HepG2 (cell line): ENCODE data around the gene COMT. TPM values are rescaled to one million over a fixed set of nuclear protein-coding genes. Genes with fewer than 3 reads are reported as not detected.

Experiments used
- ATAC-seq: fragments of 200-7000 bp; cut with Tn5 transposase; 3 replicates; pipeline ENCODE4 v1.9.1; 2020; ENCODE audit warnings: mild to moderate bottlenecking, moderate library complexity
- BruUV-seq: library from RNA; stranded (reverse); fragments of 400-500 nt; replicated peaks from 2 replicates; lab custom pipeline; 2021; lab: Mats Ljungman, UMichigan
- CTCF ChIA-PET: fragments of 300-600 bp; formaldehyde crosslinking; extraction: SDS; loops from one replicate; lab custom pipeline; 2021; ENCODE audit warnings: low total read pairs, inconsistent platforms, low intra/inter-chr PET ratio; lab: Yijun Ruan, JAX
- POLR2A ChIA-PET: fragments of 350-600 bp; sonication (Branson Sonifier 250); formaldehyde crosslinking; loops from one replicate; lab custom pipeline; 2020; ENCODE audit warnings: antibody characterized with exemption, inconsistent platforms; lab: Yijun Ruan, JAX
- DNase-seq: peaks from one replicate; pipeline ENCODE4 v3.0.0-alpha.2; 2015; ENCODE audit warnings: low spot score
- FAIRE-seq: peaks from 3 replicates; lab custom pipeline; 2011; peaks lifted over from hg19 to GRCh38; lab: Jason Lieb, UNC
- H2AFZ ChIP-seq: one replicate; pipeline ENCODE4 v1.6.1; 2011; ENCODE audit warnings: low read length, inconsistent platforms
- H3K27ac ChIP-seq: fragments of 300-600 bp; 3 replicates; pipeline ENCODE4 v1.8.0; 2011; ENCODE audit warnings: mixed run types, mild to moderate bottlenecking, mixed read lengths, low read length, inconsistent platforms; ENCODE audit not compliant: insufficient read depth; ENCODE audit errors: extremely low read length
- H3K27me3 ChIP-seq, 2 experiments: fragments of 200-600 bp in 1 of 2; 2 replicates in 1 of 2; 3 replicates in 1 of 2; pipeline versions ENCODE4 v1.6.0 to v1.8.0; 2011; ENCODE audit warnings: low read length in 2 of 2, mild to moderate bottlenecking in 2 of 2, moderate library complexity in 2 of 2, inconsistent platforms in 1 of 2; ENCODE audit not compliant: insufficient read depth in 2 of 2, control insufficient read depth in 1 of 2
- H3K36me3 ChIP-seq, 2 experiments: fragments of 200-600 bp in 1 of 2; replicated peaks in 1 of 2; 2 replicates in 1 of 2; 3 replicates in 1 of 2; pipeline versions ENCODE4 v1.5.1 to v1.8.0; 2011; ENCODE audit warnings: low read length in 2 of 2, inconsistent platforms in 1 of 2; ENCODE audit not compliant: insufficient read depth in 2 of 2, control insufficient read depth in 1 of 2
- H3K4me1 ChIP-seq: 2 replicates; pipeline ENCODE4 v1.5.1; 2012; ENCODE audit warnings: low read length, inconsistent platforms; ENCODE audit not compliant: insufficient read depth
- H3K4me2 ChIP-seq: 2 replicates; pipeline ENCODE4 v1.6.0; 2011; ENCODE audit warnings: low read depth, low read length, inconsistent platforms
- H3K4me3 ChIP-seq, 3 experiments: fragments of 200-600 bp in 1 of 3; sonication (generic), shearing (Covaris generic) in 1 of 3; replicated peaks in 1 of 3; 2 replicates each; pipeline ENCODE4 v1.5.1; 2011 to 2016; ENCODE audit warnings: low read length in 3 of 3, inconsistent platforms in 2 of 3, low read depth in 2 of 3, mild to moderate bottlenecking in 2 of 3, control low read depth in 1 of 3, mixed read lengths in 1 of 3; ENCODE audit not compliant: insufficient read depth in 1 of 3
- H3K79me2 ChIP-seq: one replicate; pipeline ENCODE4 v1.6.1; 2011; ENCODE audit warnings: low read length, inconsistent platforms; ENCODE audit not compliant: insufficient read depth
- H3K9ac ChIP-seq: 2 replicates; pipeline ENCODE4 v1.6.0; 2011; ENCODE audit warnings: mild to moderate bottlenecking, low read depth, low read length, inconsistent platforms; ENCODE audit not compliant: insufficient read depth
- H3K9me3 ChIP-seq: 2 replicates; pipeline ENCODE4 v1.5.1; 2012; ENCODE audit warnings: mild to moderate bottlenecking, low read length
- H4K20me1 ChIP-seq: 2 replicates; pipeline ENCODE4 v1.6.0; 2011; ENCODE audit warnings: inconsistent platforms, mild to moderate bottlenecking, low read length, moderate library complexity; ENCODE audit not compliant: insufficient read depth
- FOXA1 ChIP-seq, 2 experiments: fragments of 450-650 bp in 1 of 2; sonication (generic) in 1 of 2; formaldehyde crosslinking in 1 of 2; IDR thresholded peaks; 2 replicates each; pipeline versions ENCODE4 v1.4.0 to v1.6.1; 2016 to 2020; ENCODE audit warnings: missing genetic modification reagents in 1 of 2
- RFX3 ChIP-seq: IDR thresholded peaks from 2 replicates; pipeline ENCODE4 v1.6.1; 2016; ENCODE audit warnings: missing biosample characterization, missing genetic modification reagents
- ZNF160 ChIP-seq: sonication (generic); formaldehyde crosslinking; IDR thresholded peaks from 2 replicates; pipeline ENCODE4 v1.8.0; 2022; ENCODE audit warnings: mild to moderate bottlenecking, inconsistent platforms, missing genetic modification reagents
- ZNF274 ChIP-seq: sonication (generic); formaldehyde crosslinking; IDR thresholded peaks from 2 replicates; pipeline ENCODE4 v1.5.1; 2020; ENCODE audit warnings: mild to moderate bottlenecking, missing genetic modification reagents
- ZNF737 ChIP-seq: sonication (generic); formaldehyde crosslinking; IDR thresholded peaks from 2 replicates; pipeline ENCODE4 v1.5.0; 2020; ENCODE audit warnings: missing genetic modification reagents, mild to moderate bottlenecking, borderline replicate concordance
- ZUFSP ChIP-seq: sonication (generic); formaldehyde crosslinking; IDR thresholded peaks from 2 replicates; pipeline ENCODE4 v1.9.0; 2021; ENCODE audit warnings: missing genetic modification reagents, mild to moderate bottlenecking, borderline replicate concordance
- whole genome bisulfite sequencing: methylation state at CpG from one replicate; pipeline ENCODE4 v1.1.6; 2017; ENCODE audit warnings: low lambda C conversion rate; 5-methylcytosine and 5-hydroxymethylcytosine counted together
- in situ Hi-C: cut with HindIII; loops from 2 replicates; pipeline ENCODE4 v1.10.0; 2017; ENCODE audit warnings: low pct_unique_long_range_greater_than_20kb; ENCODE audit not compliant: extremely low pct_ligation_motif_present
- intact Hi-C: fragments of 100-400 bp; cut with micrococcal nuclease; formaldehyde crosslinking; loops from one replicate; pipeline ENCODE4 v1.10.0; 2022; ENCODE audit not compliant: unreplicated experiment
- polyA plus RNA-seq, 8 experiments: library from polyadenylated mRNA; depleted of rRNA in 3 of 8; stranded (reverse) in 7 of 8; unstranded in 1 of 8; fragments of >200 nt; fragmentation: Illumina TruSeq in 4 of 8; extraction: Trizol in 4 of 8; gene quantifications; 2 replicates each; pipeline versions ENCODE4 v1.2.1 to v1.2.3, GENCODE V29; 2011 to 2016; ENCODE audit warnings: low read depth in 4 of 8, missing spikeins in 1 of 8, mixed read lengths in 1 of 8; ENCODE audit not compliant: insufficient read depth in 1 of 8
- total RNA-seq, 5 experiments: library from RNA; depleted of rRNA; stranded (reverse); fragments of >200 nt; fragmentation: Illumina TruSeq; extraction: Trizol; gene quantifications; 2 replicates each; pipeline ENCODE4 v1.2.3, GENCODE V29; 2016; ENCODE audit warnings: low read depth in 1 of 5
- TF ChIP-seq, protein P1 (sequence below): sonication (generic); formaldehyde crosslinking; IDR thresholded peaks from one replicate; pipeline ENCODE4 v1.5.1; 2020; ENCODE audit warnings: mild to moderate bottlenecking, missing genetic modification reagents; ENCODE audit errors: not compliant biosample characterization
- TF ChIP-seq, protein P2 (sequence below): IDR thresholded peaks from 2 replicates; pipeline ENCODE4 v1.6.1; 2018; ENCODE audit warnings: missing genetic modification reagents, mild to moderate bottlenecking, missing compliant biosample characterization
- TF ChIP-seq, protein P3 (sequence below): sonication (generic); formaldehyde crosslinking; IDR thresholded peaks from 2 replicates; pipeline ENCODE4 v1.4.0; 2020; ENCODE audit warnings: missing genetic modification reagents

COMT gene
- total and polyA plus RNA-seq, 2 of the 13 experiments (the other 11 are each of a cell fraction or from before 2014, with no cell fraction given): 156 to 162 TPM

GRCh38 chr22:19902245-19902715 is 39.3 kb upstream of the COMT start:
- no peak overlapping the region for H3K9ac ChIP-seq
- ATAC-seq (no peak), DNase-seq (peak; percentile 43), FAIRE-seq (peak; percentile 36)
- H3K27ac ChIP-seq: peak overlapping the region; percentile 4
- no peaks in the 10 kb centered on the region for H3K9me3 ChIP-seq
- H3K4me2 ChIP-seq: no peak overlapping the region
- no peaks in the 10 kb centered on the region for H4K20me1 ChIP-seq
- POLR2A ChIA-PET: interaction anchor here (1.8 to 2.3 kb wide), 3 partner anchors 10 to 47 kb away, joined by 5 to 11 read pairs (median 6); partner anchors contain the start of genes COMT, GNB1L, RTL10 and TXNRD2
- no peak overlapping the region for H2AFZ ChIP-seq
- 80% methylated on average over 1 of the region's 7 CpGs for WGBS
- in situ Hi-C loops: loop anchor here (5.0 kb wide), 2 partner anchors 50 to 170 kb away; partner anchors contain the start of genes GNB1L and RTL10
- intact Hi-C loops: no loop called here
- H3K4me3 ChIP-seq: no peak overlapping the region
- H3K36me3 ChIP-seq: peaks cover 5 to 8% of the 10 kb centered on the region in 2 experiments; a peak in 3 of 5 replicates
- H3K79me2 ChIP-seq: no peaks in the 10 kb centered on the region
- CTCF ChIA-PET: no interaction called here
- no TSS peak for BruUV-seq
- H3K27me3 ChIP-seq: no peaks in the 10 kb centered on the region
- H3K4me1 ChIP-seq: peaks cover 62% of the 10 kb centered on the region
- TF ChIP-seq, protein P1, sequence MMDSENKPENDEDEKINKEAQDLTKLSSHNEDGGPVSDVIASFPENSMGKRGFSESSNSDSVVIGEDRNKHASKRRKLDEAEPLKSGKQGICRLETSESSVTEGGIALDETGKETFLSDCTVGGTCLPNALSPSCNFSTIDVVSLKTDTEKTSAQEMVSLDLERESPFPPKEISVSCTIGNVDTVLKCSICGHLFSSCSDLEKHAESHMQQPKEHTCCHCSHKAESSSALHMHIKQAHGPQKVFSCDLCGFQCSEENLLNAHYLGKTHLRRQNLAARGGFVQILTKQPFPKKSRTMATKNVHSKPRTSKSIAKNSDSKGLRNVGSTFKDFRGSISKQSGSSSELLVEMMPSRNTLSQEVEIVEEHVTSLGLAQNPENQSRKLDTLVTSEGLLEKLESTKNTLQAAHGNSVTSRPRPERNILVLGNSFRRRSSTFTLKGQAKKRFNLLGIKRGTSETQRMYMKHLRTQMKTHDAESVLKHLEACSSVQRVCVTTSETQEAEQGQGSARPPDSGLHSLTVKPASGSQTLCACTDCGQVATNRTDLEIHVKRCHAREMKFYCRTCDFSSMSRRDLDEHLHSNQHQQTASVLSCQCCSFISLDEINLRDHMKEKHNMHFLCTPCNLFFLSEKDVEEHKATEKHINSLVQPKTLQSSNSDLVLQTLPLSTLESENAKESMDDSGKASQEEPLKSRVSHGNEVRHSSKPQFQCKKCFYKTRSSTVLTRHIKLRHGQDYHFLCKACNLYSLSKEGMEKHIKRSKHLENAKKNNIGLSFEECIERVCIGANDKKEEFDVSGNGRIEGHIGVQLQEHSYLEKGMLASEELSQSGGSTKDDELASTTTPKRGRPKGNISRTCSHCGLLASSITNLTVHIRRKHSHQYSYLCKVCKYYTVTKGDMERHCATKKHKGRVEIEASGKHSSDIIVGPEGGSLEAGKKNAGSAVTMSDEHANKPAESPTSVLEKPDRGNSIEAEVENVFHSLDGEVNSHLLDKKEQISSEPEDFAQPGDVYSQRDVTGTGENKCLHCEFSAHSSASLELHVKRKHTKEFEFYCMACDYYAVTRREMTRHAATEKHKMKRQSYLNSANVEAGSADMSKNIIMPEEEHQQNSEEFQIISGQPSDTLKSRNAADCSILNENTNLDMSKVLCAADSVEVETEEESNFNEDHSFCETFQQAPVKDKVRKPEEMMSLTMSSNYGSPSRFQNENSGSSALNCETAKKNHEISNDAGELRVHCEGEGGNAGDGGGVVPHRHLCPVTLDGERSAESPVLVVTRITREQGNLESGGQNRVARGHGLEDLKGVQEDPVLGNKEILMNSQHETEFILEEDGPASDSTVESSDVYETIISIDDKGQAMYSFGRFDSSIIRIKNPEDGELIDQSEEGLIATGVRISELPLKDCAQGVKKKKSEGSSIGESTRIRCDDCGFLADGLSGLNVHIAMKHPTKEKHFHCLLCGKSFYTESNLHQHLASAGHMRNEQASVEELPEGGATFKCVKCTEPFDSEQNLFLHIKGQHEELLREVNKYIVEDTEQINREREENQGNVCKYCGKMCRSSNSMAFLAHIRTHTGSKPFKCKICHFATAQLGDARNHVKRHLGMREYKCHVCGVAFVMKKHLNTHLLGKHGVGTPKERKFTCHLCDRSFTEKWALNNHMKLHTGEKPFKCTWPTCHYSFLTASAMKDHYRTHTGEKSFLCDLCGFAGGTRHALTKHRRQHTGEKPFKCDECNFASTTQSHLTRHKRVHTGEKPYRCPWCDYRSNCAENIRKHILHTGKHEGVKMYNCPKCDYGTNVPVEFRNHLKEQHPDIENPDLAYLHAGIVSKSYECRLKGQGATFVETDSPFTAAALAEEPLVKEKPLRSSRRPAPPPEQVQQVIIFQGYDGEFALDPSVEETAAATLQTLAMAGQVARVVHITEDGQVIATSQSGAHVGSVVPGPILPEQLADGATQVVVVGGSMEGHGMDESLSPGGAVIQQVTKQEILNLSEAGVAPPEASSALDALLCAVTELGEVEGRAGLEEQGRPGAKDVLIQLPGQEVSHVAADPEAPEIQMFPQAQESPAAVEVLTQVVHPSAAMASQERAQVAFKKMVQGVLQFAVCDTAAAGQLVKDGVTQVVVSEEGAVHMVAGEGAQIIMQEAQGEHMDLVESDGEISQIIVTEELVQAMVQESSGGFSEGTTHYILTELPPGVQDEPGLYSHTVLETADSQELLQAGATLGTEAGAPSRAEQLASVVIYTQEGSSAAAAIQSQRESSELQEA (CRISPR knock-in tag): no peak
- TF ChIP-seq ZNF160 (CRISPR knock-in tag) (no peak), FOXA1 (IDR thresholded peaks at IDR 0.05) (no peak), FOXA1 (CRISPR knock-in tag; IDR thresholded peaks at IDR 0.05) (no peak), RFX3 (CRISPR knock-in tag) (no peak), ZUFSP (no peak), ZNF274 (CRISPR knock-in tag) (no peak), ZNF737 (CRISPR knock-in tag) (no peak)
- TF ChIP-seq, protein P2, sequence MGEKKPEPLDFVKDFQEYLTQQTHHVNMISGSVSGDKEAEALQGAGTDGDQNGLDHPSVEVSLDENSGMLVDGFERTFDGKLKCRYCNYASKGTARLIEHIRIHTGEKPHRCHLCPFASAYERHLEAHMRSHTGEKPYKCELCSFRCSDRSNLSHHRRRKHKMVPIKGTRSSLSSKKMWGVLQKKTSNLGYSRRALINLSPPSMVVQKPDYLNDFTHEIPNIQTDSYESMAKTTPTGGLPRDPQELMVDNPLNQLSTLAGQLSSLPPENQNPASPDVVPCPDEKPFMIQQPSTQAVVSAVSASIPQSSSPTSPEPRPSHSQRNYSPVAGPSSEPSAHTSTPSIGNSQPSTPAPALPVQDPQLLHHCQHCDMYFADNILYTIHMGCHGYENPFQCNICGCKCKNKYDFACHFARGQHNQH (CRISPR knock-in tag): no peak
- TF ChIP-seq, protein P3, sequence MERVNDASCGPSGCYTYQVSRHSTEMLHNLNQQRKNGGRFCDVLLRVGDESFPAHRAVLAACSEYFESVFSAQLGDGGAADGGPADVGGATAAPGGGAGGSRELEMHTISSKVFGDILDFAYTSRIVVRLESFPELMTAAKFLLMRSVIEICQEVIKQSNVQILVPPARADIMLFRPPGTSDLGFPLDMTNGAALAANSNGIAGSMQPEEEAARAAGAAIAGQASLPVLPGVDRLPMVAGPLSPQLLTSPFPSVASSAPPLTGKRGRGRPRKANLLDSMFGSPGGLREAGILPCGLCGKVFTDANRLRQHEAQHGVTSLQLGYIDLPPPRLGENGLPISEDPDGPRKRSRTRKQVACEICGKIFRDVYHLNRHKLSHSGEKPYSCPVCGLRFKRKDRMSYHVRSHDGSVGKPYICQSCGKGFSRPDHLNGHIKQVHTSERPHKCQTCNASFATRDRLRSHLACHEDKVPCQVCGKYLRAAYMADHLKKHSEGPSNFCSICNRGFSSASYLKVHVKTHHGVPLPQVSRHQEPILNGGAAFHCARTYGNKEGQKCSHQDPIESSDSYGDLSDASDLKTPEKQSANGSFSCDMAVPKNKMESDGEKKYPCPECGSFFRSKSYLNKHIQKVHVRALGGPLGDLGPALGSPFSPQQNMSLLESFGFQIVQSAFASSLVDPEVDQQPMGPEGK (CRISPR knock-in tag): 0 out of 2 replicates have a peak, but pooled peaks have one; percentile 29
